GM19452 (cell line): Measurements from ENCODE around the gene BFSP2.
"Not testable (repeated sequence)": the region's sequence is repeated elsewhere in the genome, so short reads cannot be mapped to it uniquely, and the experiment has no call there.

Experiments
- ATAC-seq: cut with Tn5 transposase; IDR thresholded peaks from one replicate; pipeline ENCODE4 v1.9.1; 2021; ENCODE audit not compliant: unreplicated experiment

BFSP2 gene

DNA sequence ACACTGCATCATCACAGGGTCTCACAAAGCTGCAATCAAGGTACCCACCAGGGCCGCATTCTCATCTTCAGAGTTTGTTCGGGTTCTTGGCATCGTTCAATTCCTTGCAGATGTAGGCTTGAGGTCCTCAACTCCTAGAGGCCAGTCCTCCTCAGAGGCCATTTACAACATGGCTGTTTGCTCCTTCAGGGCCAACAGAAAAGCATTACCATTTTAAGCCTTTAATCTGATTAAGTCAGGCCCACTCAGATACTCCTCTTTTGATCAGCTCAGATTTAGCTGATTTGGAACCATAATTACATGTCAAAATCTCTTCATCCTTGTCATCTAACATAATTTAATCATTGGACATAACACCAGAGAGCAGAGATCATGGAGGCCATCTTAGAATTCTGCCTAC, 55.4 kb downstream of the BFSP2 start:
- no peak for ATAC-seq

DNA sequence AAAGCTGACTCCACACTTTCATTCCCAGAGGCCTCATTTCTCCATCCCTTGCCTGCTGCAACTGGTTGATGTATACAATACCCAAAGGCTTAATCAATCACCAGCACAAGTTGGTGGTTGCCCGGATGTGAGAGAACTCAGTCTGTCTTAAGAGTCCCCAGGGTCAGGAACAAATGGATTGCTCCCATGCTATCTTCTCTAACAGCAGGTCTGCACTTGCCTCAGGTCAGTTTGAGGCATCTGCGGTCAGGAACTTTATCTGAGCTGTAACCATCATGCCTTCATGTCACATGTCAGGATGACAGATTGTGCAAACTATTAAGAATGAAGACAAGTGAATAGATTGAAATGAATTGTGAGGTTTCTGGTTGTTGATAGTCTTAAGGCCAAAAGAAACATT, 56.1 kb downstream of the BFSP2 start:
- no peak for ATAC-seq

DNA sequence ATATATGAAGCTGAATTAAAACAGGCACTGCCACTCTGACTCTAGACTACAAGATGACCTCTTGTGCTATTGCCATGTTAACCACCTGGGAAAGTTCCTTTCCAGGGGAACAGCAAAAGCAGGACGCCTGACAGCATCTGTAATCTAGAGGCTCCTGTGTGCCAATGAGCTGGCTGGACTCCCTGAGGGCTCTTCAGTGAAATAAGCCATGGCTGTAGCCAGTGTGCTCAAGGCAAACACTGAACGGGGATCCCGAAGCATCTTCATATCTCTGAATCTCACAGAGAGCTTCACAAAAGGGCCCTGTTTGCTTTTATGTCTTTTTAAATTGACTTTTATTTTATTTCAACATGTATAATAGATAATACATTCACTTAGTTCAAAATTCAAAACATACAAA, 57.2 kb downstream of the BFSP2 start:
- no peak for ATAC-seq

DNA sequence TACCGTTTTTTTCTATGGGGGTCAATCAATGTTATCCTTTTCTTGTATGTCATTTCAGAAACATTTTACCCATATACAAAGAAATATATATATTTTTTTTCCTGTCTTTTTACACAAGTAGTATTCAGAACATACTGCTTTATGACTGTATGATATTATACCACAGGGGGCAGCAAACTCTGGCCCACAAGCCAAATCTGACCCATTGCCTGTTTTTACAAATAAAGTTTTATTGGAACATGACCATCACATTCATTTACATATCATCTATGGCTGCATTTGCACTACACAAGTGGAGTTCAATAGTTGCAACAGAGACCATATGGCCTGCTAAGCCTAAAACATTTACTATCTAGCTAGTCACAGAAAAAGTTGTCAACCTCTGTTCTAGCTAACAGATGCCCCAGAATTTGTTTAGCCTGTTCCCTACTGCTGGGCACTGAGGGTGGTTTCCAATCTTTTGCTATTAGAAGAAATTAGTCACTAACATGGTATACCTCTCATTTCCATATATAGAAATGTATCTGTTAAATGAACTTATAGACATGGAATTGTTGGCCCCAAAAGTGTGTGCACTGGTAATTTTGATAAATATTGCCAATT, 57.7 kb downstream of the BFSP2 start:
- ATAC-seq = no peak

DNA sequence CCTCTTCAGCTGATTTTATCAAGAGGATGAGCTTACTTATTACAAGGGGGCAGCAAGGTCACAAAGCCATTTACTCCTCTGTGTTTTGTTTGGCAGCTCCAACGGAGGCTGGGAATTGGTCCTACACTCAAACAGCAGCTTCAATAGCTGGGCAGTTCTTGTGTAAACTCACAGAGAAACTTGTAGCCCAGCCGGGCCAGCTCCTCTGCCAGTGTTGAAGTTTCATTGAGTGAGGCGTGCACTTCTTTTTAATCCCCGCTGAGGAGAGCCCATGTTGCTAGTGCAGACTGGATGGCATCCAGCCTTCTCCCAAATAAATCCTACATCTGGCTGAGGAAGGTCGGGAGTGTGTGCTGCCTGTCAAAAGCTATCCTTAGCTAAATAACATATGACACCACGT, 59.5 kb downstream of the BFSP2 start:
- no peak for ATAC-seq

DNA sequence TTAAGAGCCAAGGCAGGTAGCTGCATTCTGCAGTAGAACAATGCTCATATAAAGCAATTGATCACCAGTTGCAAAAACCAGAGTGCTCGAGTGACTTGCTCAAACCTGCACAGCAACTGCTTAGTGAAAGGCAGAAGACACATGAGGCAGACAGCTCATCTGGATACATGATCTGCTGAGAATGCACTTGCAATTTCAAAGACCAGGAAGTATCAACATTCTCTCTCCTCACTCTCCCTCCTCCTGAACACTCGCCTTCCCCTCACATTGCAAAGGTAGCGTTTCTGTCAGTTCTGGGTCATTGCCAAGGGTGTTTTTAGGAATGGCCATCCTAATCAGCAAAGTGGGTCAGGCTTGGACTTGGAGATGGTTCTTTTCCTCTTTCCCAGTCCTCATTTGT, 61.0 kb downstream of the BFSP2 start:
- ATAC-seq = no peak

DNA sequence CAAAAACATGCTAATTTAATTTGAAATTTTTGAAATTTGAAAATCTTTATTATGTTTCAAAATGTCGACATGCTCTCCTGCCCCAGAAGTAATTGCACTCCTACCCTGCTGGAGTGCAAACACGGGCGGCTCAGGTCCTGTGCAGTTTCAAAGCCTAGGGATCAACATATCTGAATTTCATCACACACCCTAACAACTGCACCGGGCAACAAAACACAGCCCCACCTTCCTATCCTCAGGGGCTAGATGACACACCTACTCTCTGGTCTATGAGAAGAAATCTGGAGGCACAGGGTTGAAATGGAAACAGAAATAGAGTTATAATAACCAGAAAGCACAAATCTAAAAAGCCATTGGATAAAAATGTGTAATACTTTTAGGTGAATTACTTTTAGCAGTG, 61.4 kb downstream of the BFSP2 start:
- no peak for ATAC-seq

DNA sequence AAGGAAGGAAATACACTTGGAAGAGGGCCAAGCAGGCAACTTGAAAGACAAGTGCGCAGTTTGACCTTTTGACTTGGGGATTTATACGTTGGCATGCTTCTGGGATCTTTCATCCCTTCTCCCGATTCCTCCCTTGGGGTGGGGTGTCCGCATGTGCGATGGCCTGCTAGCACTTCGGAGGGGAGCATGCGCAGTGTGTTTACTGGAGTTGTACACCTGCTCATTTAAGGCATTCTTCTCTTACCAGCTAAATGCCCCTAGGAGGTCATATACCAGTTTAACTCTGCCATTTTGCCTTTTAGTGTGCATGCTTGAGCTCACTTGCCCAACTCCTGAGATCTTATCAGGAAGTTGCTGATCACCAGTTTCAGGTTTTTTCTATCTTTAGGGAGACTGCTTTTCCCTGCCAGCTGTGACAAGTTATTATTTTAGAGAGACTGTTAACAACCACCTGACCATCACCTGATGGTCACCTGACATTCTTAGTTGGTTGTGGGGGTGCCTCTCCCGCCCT, 63.5 kb downstream of the BFSP2 start:
- ATAC-seq = no peak

DNA sequence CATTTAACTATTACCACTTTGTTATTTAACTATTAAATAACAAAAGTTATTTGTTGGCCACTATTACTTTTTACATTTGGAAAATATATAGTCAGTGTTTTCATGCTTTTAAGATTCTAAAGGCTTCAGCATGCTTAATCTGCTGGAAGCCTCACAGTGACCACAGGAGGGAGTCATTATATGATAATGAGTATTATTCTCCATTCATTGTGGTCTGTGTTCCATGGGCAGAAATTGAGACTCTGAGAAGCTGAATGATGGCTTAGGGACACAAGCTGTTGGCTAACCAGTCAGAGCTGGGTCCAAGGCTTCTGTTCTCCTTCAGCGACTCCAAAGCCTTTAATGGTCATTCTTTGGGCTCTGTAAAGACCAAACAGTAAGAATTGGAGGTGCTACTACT, 64.7 kb downstream of the BFSP2 start:
- no peak for ATAC-seq

DNA sequence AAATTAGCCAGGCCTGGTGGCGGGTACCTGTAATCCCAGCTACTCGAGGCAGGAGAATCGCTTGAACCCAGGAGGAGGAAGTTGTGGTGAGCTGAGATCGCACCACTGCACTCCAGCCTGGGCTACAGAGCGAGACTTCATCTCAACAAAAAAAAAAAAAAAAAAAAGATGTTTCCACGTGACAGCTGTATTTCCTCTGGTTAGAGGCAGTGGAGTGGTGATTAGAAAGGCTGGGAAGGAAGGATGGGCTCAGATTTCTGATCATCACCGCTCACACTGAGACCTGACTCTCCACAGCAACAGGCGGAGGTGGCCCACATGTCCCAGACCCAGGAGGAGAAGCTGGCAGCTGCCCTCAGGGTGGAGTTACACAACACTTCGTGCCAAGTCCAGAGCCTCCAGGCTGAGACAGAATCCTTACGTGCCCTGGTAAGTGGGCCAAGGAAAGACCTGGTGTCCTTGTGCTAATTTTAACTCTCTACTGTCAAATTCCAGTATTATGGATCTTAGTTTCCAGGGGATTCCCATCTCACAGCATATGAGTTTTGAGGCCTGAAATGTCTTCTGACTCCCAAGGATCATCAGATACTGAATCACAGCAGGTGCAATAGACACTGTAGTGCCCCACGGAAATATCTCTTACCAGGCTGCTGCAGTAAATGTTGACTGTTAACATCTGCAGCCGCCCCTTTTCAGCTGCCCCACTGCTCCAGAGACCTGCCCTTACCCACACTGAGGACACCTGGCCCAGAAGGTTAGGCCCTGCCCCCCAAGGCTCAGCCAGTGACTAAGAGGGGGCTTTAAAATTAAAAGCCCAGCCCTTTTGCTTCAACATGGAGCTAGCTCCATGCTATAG, 66.9 kb downstream of the BFSP2 start:
- ATAC-seq = no peak

DNA sequence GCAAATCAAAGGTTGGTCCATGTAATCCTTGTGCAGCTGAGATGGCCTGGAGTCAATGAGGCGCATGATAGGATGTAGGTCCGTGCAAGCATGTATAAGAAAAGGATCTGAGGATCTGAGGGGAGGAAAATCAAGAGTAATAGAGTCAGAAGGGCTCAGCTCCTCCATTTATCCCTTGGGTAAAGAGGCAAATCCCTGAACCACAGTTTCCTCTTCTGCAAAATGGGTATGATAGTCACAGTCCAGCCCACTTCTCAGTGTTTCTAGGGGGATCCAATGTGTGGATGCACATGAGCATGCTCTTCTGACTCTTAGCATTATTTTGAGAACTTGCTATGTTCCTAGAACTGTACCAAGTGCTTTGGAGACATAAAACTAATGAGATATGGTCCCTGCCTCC, 67.9 kb downstream of the BFSP2 start:
- no peak for ATAC-seq

DNA sequence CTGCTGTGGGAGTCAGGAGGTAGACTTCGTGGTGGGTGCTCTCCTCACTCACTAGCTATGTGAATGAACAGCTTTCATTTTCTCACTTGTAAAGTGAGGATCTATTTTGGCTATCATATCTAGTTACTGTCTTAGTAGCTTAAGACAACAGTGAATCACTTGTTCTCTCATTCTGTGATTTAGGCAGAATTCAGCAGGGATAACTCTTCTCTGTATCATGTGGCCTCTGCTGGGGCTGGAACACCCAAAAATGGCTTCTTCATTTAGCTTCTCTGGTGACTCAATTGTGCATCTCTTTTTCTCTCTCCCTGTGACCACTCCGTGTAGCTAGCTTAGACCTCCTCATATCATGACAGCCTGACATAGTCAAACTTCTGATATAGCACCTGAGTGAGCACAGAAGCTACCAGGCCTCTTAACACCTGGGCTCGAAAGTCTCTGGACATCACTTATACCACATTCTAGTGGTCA, 68.4 kb downstream of the BFSP2 start:
- no peak for ATAC-seq

DNA sequence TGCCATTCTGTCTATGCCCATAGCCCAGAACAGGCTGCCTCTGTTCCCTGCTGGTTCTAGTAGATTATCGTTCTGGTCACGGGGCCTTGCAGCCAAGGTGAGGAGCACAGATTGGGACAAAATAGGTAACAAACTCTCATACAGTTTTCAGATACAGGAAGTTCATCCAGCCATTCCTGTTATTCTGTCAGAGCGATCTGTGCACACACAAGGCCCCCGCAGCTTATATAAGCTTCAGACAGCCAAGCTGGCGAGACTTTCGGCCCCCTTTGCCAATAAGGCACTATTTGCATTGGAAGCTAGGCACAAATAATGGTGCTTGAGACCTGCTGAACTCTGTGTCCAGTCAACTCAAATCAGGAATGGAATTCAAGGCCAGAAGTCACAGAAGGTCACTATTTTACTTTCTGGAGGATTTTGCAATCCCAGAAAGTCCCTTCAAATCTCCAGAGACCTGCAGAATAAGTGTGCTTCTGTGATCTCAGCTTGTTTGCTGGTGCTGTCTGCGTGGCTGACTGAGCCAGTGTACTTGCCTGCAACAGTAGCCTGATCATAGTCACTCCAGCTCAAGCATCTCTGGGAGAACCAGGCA, 69.4 kb downstream of the BFSP2 start:
- no peak for ATAC-seq

DNA sequence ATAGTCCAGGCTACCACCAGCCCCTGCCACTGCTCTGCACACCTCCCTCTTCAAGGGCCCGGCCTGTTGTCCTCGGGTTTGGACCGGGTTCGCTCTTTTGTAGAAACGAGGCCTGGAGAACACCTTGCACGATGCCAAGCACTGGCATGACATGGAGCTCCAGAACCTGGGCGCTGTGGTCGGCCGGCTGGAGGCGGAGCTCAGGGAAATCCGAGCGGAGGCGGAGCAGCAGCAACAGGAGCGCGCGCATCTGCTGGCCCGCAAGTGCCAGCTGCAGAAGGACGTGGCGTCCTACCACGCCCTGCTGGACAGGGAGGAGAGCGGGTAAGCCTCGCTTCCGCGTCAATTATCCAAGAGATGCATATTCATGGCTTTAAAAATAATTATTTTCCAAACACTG, 72.4 kb downstream of the BFSP2 start:
- ATAC-seq = no peak

DNA sequence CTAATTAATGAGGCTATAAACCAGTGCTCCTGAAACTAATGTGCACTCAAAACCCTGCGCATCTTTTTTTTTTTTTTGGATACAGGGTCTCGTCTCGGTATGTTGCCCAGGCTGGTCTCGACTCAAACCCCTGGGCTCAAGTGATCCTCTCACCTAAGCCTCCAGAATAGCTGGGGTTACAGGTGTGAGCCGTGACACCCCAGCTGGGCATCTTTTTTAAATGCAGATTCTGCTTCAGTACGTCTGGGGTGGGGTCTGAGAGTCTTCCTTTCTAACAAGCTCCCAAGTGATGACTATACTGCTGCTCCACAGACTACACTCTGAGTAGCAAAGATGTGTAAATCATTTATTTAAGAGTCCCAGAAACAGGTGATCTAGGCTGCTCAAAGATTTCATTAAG, 73.0 kb downstream of the BFSP2 start:
- ATAC-seq = no peak

DNA sequence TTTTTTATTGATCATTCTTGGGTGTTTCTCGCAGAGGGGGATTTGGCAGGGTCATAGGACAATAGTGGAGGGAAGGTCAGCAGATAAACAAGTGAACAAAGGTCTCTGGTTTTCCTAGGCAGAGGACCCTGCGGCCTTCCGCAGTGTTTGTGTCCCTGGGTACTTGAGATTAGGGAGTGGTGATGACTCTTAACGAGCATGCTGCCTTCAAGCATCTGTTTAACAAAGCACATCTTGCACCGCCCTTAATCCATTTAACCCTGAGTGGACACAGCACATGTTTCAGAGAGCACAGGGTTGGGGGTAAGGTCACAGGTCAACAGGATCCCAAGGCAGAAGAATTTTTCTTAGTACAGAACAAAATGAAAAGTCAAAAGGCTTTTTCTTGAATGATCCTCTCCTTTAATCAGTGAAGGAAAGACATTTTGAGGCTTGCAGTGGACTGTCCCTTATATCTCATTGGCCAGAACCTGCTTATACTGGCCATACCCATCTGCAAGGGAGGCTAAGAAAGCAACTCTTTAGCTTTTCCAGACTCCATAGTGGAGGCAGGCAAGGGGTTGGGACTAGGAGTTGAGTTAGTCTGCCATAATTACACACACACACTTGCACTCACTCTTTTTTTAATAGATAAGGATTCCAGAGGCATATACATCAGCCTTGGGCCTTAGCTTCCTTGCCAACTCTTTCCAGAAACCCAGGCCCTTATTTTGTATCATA, 73.8 kb downstream of the BFSP2 start:
- not testable (repeated sequence) for ATAC-seq

DNA sequence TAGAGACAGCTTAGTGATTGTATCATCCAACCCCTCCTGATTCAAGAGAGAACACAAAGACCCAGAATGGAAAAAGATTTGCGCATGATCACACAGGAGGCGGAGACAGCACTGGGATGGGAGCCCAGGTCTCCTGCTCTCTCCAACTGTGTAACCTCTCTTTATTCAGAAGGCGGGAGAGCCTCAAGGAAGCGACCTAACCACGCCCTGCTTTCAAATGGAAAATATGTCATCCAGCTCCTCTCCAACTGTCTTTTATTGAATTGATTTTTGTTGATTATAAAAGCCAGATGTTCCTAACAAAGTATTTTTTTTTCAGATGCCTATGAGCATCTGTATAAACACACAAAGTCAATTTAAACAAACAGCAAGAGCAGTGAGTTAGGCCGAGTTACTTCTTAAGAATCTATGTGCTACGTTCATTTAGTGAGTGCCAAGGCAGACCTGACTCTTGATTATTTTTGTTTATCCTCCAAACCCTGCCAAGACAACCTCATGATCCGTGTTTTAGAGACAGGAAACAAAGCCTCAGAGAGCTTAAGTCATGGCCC, 74.5 kb downstream of the BFSP2 start:
- ATAC-seq = no peak

DNA sequence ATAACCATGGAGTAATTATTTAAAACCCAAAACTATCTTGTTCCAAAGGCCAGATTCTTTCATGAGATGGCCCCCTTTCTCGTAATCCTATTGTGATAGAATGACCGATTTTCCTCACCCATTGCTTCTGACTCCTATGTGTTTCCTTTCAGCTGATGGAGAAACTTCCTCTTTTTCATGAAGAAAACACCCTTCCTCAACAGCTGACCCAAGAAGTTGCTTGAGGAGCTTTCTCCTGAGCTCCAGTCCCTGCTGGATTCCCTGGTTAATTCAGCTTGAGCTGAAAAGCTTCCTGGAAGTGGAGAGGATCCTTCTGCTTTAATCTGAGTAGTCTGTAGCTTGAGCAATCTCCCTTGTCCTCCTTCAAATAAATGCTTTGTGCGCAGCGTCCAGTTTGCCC, 75.0 kb downstream of the BFSP2 start:
- ATAC-seq = no peak

DNA sequence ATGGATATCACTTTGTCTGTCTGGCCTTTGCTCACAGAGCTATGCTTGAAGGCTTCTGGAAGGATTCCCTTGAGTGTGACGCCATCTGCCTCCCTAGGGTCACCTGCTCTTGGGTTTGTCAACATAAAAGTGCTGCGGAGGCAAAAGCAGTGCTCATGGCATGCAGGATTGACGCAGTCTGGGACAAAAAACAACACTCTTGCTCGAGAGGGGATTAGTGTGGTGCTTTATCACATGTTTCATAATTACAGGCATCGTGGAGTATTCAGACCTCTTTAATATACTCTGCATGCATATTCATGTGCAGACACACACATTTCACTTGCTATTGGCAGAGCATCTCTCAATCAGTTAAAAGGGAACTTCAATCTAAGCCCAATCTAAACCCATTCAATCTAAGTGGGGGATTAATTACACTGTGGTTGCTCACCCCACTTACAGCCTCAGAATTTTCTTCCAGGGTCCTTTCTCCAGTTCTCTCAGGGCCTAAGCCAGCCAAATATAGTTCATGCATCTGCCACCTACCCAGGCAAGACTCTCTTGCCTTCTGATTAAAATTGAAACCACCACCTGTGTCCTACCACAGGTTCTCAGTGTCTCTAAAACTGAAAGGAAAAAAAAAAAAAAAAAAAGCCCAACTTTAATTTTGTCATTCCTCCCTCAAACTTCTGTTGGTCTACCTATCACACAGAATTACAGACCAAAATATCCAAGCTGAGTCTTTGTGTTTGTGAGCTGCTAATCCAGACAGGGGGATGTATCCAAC, 75.6 kb downstream of the BFSP2 start:
- ATAC-seq = peak; percentile 85

DNA sequence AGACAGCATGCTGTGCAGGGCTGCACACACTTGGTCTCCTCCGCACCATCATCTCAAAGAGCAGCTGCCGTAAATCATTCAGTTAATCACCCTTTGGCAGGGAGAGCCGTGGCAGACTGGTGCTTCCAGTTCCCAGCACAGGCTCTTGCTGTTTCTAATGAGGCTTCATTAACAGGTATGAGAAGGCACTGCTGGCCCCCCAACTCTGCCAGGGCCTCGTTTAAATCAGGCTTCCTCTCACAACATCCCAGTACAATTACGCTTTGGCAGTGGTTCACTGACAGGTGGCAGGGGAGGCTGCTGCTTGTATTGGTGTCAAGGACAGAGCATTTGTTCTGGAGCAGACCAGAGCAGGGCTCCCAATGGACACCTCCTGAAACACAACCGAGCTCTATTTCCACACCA, 77.1 kb downstream of the BFSP2 start:
- peak; percentile 1 for ATAC-seq
